ENCODE results near the gene NR1H3. TPM values are rescaled to one million over a fixed set of nuclear protein-coding genes. Genes with fewer than 3 reads are reported as not detected.

Gene NR1H3
- total and polyA plus RNA-seq, 2 of the 4 experiments (the other 2 are of a cell fraction), result 9.1 to 13.6 TPM

DNA sequence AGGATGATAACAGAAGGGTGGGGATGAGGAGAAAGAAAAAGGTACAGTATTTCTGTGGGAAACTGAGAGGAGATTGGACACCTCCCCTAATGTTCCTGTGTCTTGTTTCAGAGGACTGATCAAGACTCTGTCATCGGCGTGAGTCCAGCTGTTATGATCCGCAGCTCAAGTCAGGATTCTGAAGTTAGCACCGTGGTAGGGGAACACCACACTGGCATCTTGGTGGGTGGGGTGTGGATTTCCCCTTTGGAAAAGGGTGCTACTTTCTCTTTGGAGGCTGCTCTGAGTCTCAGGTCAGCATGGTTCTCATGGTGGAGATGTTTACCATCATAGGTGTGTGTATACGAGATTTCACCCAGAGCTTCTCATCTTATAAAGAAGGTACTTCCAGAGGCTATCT lies 37.6 kb downstream of the NR1H3 start:
- CTCF ChIA-PET, result no interaction called here
- Histone ChIP-seq H3K18ac (ENCODE audit: low read depth, low read length) (no peak overlapping the region), H3K27me3 (ENCODE audit: control insufficient read depth, insufficient read depth, low read length) (no peaks in the 10 kb centered on the region), H3K23ac (ENCODE audit: low read depth, low read length) (no peak overlapping the region), H3K9ac (ENCODE audit: low read depth, low read length) (no peak overlapping the region), H3K56ac (ENCODE audit: extremely low read depth, insufficient read depth, low read length) (no peak overlapping the region), H2BK20ac (ENCODE audit: low read depth, low read length) (no peak overlapping the region), H3K4me2 (ENCODE audit: low read depth, low read length) (no peak overlapping the region), H3K4ac (ENCODE audit: low read depth, low read length) (no peak overlapping the region), H4K91ac (ENCODE audit: insufficient read depth, low read depth, low read length) (no peak overlapping the region), H3K36me3 (ENCODE audit: control insufficient read depth, insufficient read depth, low read length) (peaks cover 52% of the 10 kb centered on the region), H2BK15ac (ENCODE audit: low read depth, low read length) (no peak overlapping the region), H3K27ac (ENCODE audit: insufficient read depth, low read length) (no peak overlapping the region), H2AK5ac (ENCODE audit: low read depth, low read length) (no peak overlapping the region), H4K20me1 (ENCODE audit: insufficient read depth, low read length) (no peaks in the 10 kb centered on the region), H2AK9ac (replicated peaks; ENCODE audit: low read depth, low read length, poor library complexity) (no peak overlapping the region), H2BK120ac (ENCODE audit: low read depth, low read length) (no peak overlapping the region), H2AFZ (replicated peaks; ENCODE audit: low read length, poor library complexity) (no peak overlapping the region), H4K8ac (ENCODE audit: low read depth in 2 of 2, low read length in 2 of 2) (no peak overlapping the region), H2BK5ac (ENCODE audit: low read depth, low read length, poor library complexity, severe bottlenecking) (no peak overlapping the region), H3K4me3 (ENCODE audit: insufficient read depth, low read depth, low read length) (no peak overlapping the region), H4K5ac (ENCODE audit: low read depth, low read length) (no peak overlapping the region), H3K14ac (replicated peaks; ENCODE audit: low read depth, low read length) (no peak overlapping the region), H3K9me3 (ENCODE audit: control insufficient read depth, insufficient read depth, low read length) (peaks cover 5% of the 10 kb centered on the region), H3K9me1 (ENCODE audit: insufficient read depth, low read length) (peaks cover 6% of the 10 kb centered on the region; the same call in 1 of the 2 replicates), H3K79me1 (ENCODE audit: low read depth in 1 of 2, low read length in 2 of 2) (0 out of 4 replicates have a peak, but pooled peaks cover 0 to 4% of the 10 kb centered on the region in 2 experiments), H3K4me1 (ENCODE audit: control insufficient read depth, insufficient read depth, low read length) (no peaks in the 10 kb centered on the region)
- DNase-seq (no peak), ATAC-seq (ENCODE audit: low read depth) (no peak)
- TF ChIP-seq MXI1 (IDR thresholded peaks at IDR 0.05; ENCODE audit: borderline replicate concordance, low read depth, low read length) (no peak), NFE2L2 (IDR thresholded peaks at IDR 0.05; ENCODE audit: low read depth, low read length) (no peak), RCOR1 (IDR thresholded peaks at IDR 0.05; ENCODE audit: insufficient replicate concordance, low read length) (no peak), FOS (IDR thresholded peaks at IDR 0.05; ENCODE audit: low read depth, low read length) (no peak), RFX5 (IDR thresholded peaks at IDR 0.05; ENCODE audit: low read depth, low read length) (no peak), CEBPB (IDR thresholded peaks at IDR 0.05; ENCODE audit: low read depth, low read length) (no peak), MAFK (IDR thresholded peaks at IDR 0.05; ENCODE audit: low read depth, low read length) (no peak), MAZ (IDR thresholded peaks at IDR 0.05; ENCODE audit: borderline replicate concordance, low read depth, low read length) (no peak), CHD1 (IDR thresholded peaks at IDR 0.05; ENCODE audit: low read depth, low read length) (no peak), POLR2A (IDR thresholded peaks at IDR 0.05; ENCODE audit: low read depth, low read length) (no peak), RAD21 (IDR thresholded peaks at IDR 0.05; ENCODE audit: low read length) (no peak), BHLHE40 (IDR thresholded peaks at IDR 0.05; ENCODE audit: low read depth, low read length) (no peak), SMC3 (IDR thresholded peaks at IDR 0.05; ENCODE audit: low read depth, low read length) (no peak)
- TF ChIP-seq, protein P1, sequence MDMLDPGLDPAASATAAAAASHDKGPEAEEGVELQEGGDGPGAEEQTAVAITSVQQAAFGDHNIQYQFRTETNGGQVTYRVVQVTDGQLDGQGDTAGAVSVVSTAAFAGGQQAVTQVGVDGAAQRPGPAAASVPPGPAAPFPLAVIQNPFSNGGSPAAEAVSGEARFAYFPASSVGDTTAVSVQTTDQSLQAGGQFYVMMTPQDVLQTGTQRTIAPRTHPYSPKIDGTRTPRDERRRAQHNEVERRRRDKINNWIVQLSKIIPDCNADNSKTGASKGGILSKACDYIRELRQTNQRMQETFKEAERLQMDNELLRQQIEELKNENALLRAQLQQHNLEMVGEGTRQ (IDR thresholded peaks at IDR 0.05; ENCODE audit: low read depth, low read length), result no peak
- TF ChIP-seq, protein P2, sequence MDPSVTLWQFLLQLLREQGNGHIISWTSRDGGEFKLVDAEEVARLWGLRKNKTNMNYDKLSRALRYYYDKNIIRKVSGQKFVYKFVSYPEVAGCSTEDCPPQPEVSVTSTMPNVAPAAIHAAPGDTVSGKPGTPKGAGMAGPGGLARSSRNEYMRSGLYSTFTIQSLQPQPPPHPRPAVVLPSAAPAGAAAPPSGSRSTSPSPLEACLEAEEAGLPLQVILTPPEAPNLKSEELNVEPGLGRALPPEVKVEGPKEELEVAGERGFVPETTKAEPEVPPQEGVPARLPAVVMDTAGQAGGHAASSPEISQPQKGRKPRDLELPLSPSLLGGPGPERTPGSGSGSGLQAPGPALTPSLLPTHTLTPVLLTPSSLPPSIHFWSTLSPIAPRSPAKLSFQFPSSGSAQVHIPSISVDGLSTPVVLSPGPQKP (IDR thresholded peaks at IDR 0.05; ENCODE audit: borderline replicate concordance, low read depth, low read length), result no peak
- TF ChIP-seq, protein P3, sequence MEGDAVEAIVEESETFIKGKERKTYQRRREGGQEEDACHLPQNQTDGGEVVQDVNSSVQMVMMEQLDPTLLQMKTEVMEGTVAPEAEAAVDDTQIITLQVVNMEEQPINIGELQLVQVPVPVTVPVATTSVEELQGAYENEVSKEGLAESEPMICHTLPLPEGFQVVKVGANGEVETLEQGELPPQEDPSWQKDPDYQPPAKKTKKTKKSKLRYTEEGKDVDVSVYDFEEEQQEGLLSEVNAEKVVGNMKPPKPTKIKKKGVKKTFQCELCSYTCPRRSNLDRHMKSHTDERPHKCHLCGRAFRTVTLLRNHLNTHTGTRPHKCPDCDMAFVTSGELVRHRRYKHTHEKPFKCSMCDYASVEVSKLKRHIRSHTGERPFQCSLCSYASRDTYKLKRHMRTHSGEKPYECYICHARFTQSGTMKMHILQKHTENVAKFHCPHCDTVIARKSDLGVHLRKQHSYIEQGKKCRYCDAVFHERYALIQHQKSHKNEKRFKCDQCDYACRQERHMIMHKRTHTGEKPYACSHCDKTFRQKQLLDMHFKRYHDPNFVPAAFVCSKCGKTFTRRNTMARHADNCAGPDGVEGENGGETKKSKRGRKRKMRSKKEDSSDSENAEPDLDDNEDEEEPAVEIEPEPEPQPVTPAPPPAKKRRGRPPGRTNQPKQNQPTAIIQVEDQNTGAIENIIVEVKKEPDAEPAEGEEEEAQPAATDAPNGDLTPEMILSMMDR (conservative IDR thresholded peaks at IDR 0.05; ENCODE audit: low read depth, low read length), result no peak
- in situ Hi-C loops (cut with MboI; ENCODE audit: low sequenced_read_pairs), result no loop called here
- BruUV-seq (replicated peaks), result no TSS peak
- POLR2A ChIA-PET (ENCODE audit: unreplicated experiment), result no interaction called here
- 100% methylated on average over 2 of the region's 5 CpGs; no CpG with 5 or more reads in 1 of the 2 experiments for WGBS, 2 experiments (ENCODE audit: extremely low coverage in 2 of 2, insufficient read length in 1 of 2)
- intact Hi-C loops (cut with micrococcal nuclease), result no loop called here
- dilution Hi-C loops (cut with HindIII; ENCODE audit: low sequenced_read_pairs, unreplicated experiment), result no loop called here
